Loucy (cell line): ENCODE data around the gene SLC9A9.

Experiments
- H2AFZ ChIP-seq: fragments of 200-600 bp; sonication (generic); 2 replicates; pipeline ENCODE4 v1.6.0; 2016; ENCODE audit warnings: antibody characterized with exemption, mild to moderate bottlenecking, low read length, moderate library complexity
- H3F3A ChIP-seq: fragments of 200-600 bp; 2 replicates; pipeline ENCODE4 v1.6.0; 2016; ENCODE audit warnings: antibody characterized with exemption, low read depth, mild to moderate bottlenecking
- H3K27me3 ChIP-seq: fragments of 200-600 bp; sonication (generic); 2 replicates; pipeline ENCODE4 v1.6.1; 2014; ENCODE audit warnings: low read length, mild to moderate bottlenecking; ENCODE audit not compliant: insufficient read depth, poor library complexity, severe bottlenecking
- H3K36me3 ChIP-seq: fragments of 200-600 bp; sonication (generic); 2 replicates; pipeline ENCODE4 v1.6.1; 2016; ENCODE audit warnings: low read length; ENCODE audit not compliant: insufficient read depth
- H3K4me1 ChIP-seq: fragments of 200-600 bp; sonication (generic); 2 replicates; pipeline ENCODE4 v1.5.1; 2014; ENCODE audit warnings: low read length, mild to moderate bottlenecking; ENCODE audit not compliant: insufficient read depth, poor library complexity, severe bottlenecking
- H3K4me2 ChIP-seq: fragments of 200-600 bp; sonication (generic); 2 replicates; pipeline ENCODE4 v1.6.0; 2014; ENCODE audit warnings: antibody characterized with exemption, low read length, low read depth, mild to moderate bottlenecking; ENCODE audit not compliant: poor library complexity, severe bottlenecking
- H3K4me3 ChIP-seq: fragments of 200-600 bp; sonication (generic); 2 replicates; pipeline ENCODE4 v1.5.1; 2014; ENCODE audit warnings: low read length, mild to moderate bottlenecking, mixed read lengths; ENCODE audit not compliant: poor library complexity, severe bottlenecking
- H3K79me2 ChIP-seq: fragments of 200-600 bp; sonication (generic); 2 replicates; pipeline ENCODE4 v1.6.1; 2014; ENCODE audit warnings: low read length; ENCODE audit not compliant: insufficient read depth
- H3K9ac ChIP-seq: fragments of 200-600 bp; sonication (generic); 2 replicates; pipeline ENCODE4 v1.6.0; 2014; ENCODE audit warnings: mild to moderate bottlenecking, low read depth, low read length, moderate library complexity; ENCODE audit not compliant: poor library complexity, severe bottlenecking
- H3K9me2 ChIP-seq: fragments of 200-600 bp; sonication (generic); replicated peaks from 2 replicates; pipeline ENCODE4 v1.6.1; 2016; ENCODE audit warnings: low read depth, low read length, mixed read lengths
- H3K9me3 ChIP-seq: fragments of 200-600 bp; sonication (generic); 2 replicates; pipeline ENCODE4 v1.6.1; 2014; ENCODE audit warnings: mild to moderate bottlenecking, antibody characterized with exemption, low read length, low read depth; ENCODE audit not compliant: insufficient read depth
- H4K20me1 ChIP-seq: fragments of 200-600 bp; sonication (generic); 2 replicates; pipeline ENCODE4 v1.6.0; 2014; ENCODE audit warnings: antibody characterized with exemption, low read length, mild to moderate bottlenecking; ENCODE audit not compliant: insufficient read depth, poor library complexity, severe bottlenecking
- CTCF ChIP-seq: fragments of 200-600 bp; sonication (generic); conservative IDR thresholded peaks from 2 replicates; pipeline ENCODE4 v1.5.1; 2014; ENCODE audit warnings: mild to moderate bottlenecking, antibody characterized with exemption, low read length
- EZH2phosphoT487 ChIP-seq: fragments of 200-600 bp; IDR thresholded peaks from 2 replicates; pipeline ENCODE4 v1.6.1; 2018; ENCODE audit warnings: antibody characterized with exemption, mild to moderate bottlenecking, moderate library complexity, borderline replicate concordance

SLC9A9 gene

GRCh38 chr3:143263852-143264513 is 584.3 kb downstream of the SLC9A9 start:
- H2AFZ ChIP-seq: no peak overlapping the region
- no peaks in the 10 kb centered on the region for H3F3A ChIP-seq
- H3K36me3 ChIP-seq: no peaks in the 10 kb centered on the region
- H3K4me2 ChIP-seq: no peak overlapping the region
- H3K79me2 ChIP-seq: no peaks in the 10 kb centered on the region
- no peaks in the 10 kb centered on the region for H3K27me3 ChIP-seq
- H3K4me1 ChIP-seq: peaks cover 2% of the 10 kb centered on the region
- H3K4me3 ChIP-seq: no peak overlapping the region
- no peaks in the 10 kb centered on the region for H3K9me3 ChIP-seq
- no peaks in the 10 kb centered on the region for H3K9me2 ChIP-seq
- TF ChIP-seq CTCF: no peak
- TF ChIP-seq EZH2phosphoT487: no peak
- no peaks in the 10 kb centered on the region for H4K20me1 ChIP-seq
- H3K9ac ChIP-seq: no peak overlapping the region

GRCh38 chr3:143261848-143262247 is 586.4 kb downstream of the SLC9A9 start:
- no peaks in the 10 kb centered on the region for H3K36me3 ChIP-seq
- no peaks in the 10 kb centered on the region for H4K20me1 ChIP-seq
- H3K9me2 ChIP-seq: no peaks in the 10 kb centered on the region
- H3F3A ChIP-seq: no peaks in the 10 kb centered on the region
- H3K4me2 ChIP-seq: no peak overlapping the region
- no peaks in the 10 kb centered on the region for H3K27me3 ChIP-seq
- no peak for TF ChIP-seq CTCF
- TF ChIP-seq EZH2phosphoT487: no peak
- no peaks in the 10 kb centered on the region for H3K79me2 ChIP-seq
- H3K9ac ChIP-seq: no peak overlapping the region
- H3K9me3 ChIP-seq: no peaks in the 10 kb centered on the region
- H3K4me3 ChIP-seq: no peak overlapping the region
- H2AFZ ChIP-seq: no peak overlapping the region
- H3K4me1 ChIP-seq: peaks cover 3% of the 10 kb centered on the region

- no peaks in the 10 kb centered on the region for H3K9me3 ChIP-seq
- H3K36me3 ChIP-seq: no peaks in the 10 kb centered on the region
- no peaks in the 10 kb centered on the region for H3K9me2 ChIP-seq
- no peak overlapping the region for H3K9ac ChIP-seq
- no peaks in the 10 kb centered on the region for H4K20me1 ChIP-seq
- peaks cover 3% of the 10 kb centered on the region for H3K4me1 ChIP-seq
- H2AFZ ChIP-seq: no peak overlapping the region
- no peaks in the 10 kb centered on the region for H3F3A ChIP-seq
- H3K79me2 ChIP-seq: no peaks in the 10 kb centered on the region
- no peak overlapping the region for H3K4me3 ChIP-seq
- no peaks in the 10 kb centered on the region for H3K27me3 ChIP-seq
- TF ChIP-seq CTCF (no peak), EZH2phosphoT487 (no peak)
- H3K4me2 ChIP-seq: no peak overlapping the region
Observed at GRCh38 chr3:143258692-143259091, 589.6 kb downstream of the SLC9A9 start.
